Fibroblast of mammary gland (primary cell): ENCODE results near the gene SGTA.

Source experiments
- DNase-seq: peaks from one replicate; pipeline ENCODE4 v3.0.0-alpha.2; 2010; ENCODE audit warnings: low read depth
- H3K4me3 ChIP-seq: 2 replicates; pipeline ENCODE4 v1.5.1; 2011; ENCODE audit warnings: low read depth, mild to moderate bottlenecking, low read length, moderate library complexity; ENCODE audit not compliant: control insufficient read depth
- CTCF ChIP-seq: conservative IDR thresholded peaks from 2 replicates; pipeline ENCODE4 v1.5.1; 2011; ENCODE audit warnings: low read depth, low read length, inconsistent platforms; ENCODE audit not compliant: control insufficient read depth, insufficient read depth

Gene SGTA

DNA sequence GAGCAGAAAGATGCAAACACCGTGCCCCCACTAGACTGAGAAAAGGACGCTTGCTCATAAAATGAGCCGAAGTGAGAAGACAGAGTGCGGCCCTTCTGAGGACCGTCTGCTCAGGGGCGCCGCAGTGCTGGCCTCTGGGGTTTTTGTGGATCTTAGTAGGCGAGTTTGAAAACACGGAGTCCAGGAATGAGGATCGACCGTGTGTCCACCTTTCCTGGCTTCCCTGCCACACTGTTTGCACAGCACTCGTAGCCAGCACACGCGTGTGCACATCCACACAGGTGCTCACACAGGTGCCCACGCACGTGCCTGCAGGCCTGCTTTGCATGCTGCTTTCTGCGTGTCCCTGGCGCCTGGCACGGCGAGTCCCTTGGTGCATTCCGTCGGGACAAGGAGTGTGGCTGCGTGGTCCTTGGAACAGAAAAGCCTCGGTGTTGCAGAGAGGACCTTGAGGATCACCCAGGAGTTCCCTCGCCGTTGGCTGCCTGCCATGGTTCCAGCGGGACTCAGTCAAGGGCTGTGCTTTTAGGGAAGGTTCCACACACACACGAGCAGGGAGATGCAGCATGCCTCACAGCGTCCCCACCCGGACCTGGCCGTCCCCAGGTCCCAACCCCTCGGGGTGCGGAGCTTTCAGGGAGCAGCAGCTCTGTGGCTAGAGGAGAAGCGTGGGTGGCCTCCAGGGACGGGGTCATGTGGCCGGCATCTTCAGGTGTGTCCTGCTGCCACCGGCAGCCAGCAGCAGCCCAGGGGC, 26.5 kb upstream of the SGTA start:
- no peak overlapping the region for H3K4me3 ChIP-seq
- DNase-seq, result no peak
- no peak for TF ChIP-seq CTCF

DNA sequence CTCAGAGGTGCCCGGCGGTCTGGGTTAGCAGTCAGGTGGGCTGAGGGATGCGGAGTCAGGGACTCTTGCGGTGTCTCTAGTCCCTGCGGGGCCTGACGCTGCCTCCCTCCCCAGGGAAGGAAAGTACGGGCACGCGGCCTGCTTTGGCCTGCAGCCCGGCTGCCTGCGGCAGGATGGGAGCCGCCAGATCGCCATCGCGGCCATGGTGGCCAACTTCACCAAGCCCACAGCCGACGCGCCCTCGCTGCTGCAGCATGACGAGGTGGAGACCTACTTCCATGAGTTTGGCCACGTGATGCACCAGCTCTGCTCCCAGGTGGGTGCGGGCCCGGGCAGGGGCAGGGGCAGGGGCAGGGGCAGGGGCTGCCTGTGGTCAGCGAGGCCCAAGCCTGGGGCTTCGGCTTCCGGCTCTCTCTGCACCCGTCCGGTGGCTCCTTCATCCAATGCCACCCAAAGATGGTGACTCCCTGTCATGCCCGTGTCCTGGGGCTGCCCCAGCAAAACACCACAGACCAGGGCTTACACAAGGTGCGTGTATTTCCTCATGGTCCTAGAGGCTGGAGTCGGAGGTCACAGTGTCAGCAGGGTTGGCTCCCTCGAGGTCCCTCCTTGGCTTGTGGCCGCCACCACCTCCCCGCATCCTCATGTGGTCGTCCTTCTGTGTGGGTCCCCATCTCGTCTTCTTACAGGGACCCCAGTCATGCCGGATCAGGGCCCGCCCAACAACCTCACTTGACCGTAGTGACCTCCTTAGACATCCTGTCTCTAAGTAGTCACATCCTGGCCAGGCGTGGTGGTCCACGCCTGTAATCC, 25.3 kb upstream of the SGTA start:
- no peak overlapping the region for H3K4me3 ChIP-seq
- TF ChIP-seq CTCF, result no peak
- no peak for DNase-seq

DNA sequence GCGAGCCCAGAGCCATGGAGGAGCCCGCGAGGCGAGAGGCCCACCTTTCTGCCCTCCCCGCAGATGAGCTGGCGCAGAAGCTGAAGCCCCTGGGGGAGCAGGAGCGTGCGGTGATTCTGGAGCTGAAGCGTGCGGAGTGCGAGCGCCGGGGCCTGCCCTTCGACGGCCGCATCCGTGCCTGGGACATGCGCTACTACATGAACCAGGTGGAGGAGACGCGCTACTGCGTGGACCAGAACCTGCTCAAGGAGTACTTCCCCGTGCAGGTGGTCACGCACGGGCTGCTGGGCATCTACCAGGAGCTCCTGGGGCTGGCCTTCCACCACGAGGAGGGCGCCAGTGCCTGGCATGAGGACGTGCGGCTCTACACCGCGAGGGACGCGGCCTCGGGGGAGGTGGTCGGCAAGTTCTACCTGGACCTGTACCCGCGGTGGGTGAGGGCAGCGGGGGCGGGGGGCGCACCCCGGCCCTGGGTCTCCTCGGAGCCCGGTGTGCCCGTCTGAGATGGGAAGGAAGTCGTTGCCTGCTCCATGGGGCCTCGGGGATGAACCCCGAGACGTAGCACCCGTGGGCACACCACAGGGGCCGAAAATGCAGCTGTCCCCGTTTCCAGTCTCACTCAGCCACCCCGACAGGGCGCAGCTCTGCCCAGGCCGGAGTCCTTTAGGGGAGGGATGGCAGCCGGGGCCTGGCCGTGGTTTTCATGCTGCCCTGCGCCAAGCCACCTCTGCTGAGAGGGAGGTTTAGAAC, 24.5 kb upstream of the SGTA start:
- TF ChIP-seq CTCF, result no peak
- H3K4me3 ChIP-seq, result no peak overlapping the region
- DNase-seq, result no peak

GRCh38 chr19:2806736-2807378, 23.8 kb upstream of the SGTA start:
- no peak for TF ChIP-seq CTCF
- no peak for DNase-seq
- no peak overlapping the region for H3K4me3 ChIP-seq

DNA sequence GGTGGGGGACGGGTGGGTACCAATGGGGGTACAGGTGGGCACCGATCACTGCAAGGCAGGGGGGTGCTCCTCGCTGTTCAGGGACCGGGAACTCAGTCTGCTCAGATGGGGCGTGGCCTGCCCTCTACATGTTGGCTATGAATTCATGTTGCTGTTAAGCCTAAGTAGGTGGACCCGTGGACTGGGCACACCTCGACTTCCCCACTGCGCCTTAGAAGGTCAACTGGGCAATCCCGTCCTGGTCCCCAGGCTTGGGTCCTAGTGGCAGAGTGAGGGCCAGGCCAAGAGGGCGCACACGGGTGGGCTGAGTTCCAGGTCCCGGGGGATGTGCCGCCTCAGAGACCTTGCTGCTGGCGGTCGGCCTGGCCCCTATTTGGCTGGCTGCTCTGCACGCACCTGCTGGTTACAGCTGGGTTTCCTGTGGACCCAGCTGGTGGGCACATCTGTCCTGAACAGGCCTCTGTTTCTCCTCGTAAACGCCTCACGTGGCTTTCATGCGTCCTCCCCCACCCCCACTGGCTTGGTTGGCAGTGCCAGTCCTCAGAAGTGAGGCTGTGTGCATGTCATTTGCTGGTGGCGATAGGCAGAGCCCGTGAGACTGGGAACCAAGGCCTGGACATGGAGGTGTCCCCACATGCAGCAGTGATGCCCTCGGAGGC, 23.0 kb upstream of the SGTA start:
- no peak overlapping the region for H3K4me3 ChIP-seq
- no peak for DNase-seq
- no peak for TF ChIP-seq CTCF
